Adrenal gland (tissue), 5 donors: Measurements from ENCODE around the gene MANEA.

ENCODE experiments used
- CTCF ChIP-seq, 6 experiments: fragments of 450-650 bp in 4 of 6; fragments of 200-600 bp in 2 of 6; sonication (generic) in 1 of 6; IDR thresholded peaks; 1 replicate in 5 of 6; 2 replicates in 1 of 6; pipeline versions ENCODE4 v1.5.1 to v1.8.0; 2016 to 2021; ENCODE audit warnings: antibody characterized with exemption in 6 of 6, mild to moderate bottlenecking in 2 of 6, moderate library complexity in 1 of 6
- POLR2A ChIP-seq, 2 donors: fragments of 450-650 bp; IDR thresholded peaks; one replicate each; pipeline ENCODE4 v1.6.1; 2017; ENCODE audit warnings: antibody characterized with exemption in 2 of 2, mild to moderate bottlenecking in 2 of 2, moderate library complexity in 1 of 2
- donor health status: DM: no; HTN: no; CAD: no.

DNA sequence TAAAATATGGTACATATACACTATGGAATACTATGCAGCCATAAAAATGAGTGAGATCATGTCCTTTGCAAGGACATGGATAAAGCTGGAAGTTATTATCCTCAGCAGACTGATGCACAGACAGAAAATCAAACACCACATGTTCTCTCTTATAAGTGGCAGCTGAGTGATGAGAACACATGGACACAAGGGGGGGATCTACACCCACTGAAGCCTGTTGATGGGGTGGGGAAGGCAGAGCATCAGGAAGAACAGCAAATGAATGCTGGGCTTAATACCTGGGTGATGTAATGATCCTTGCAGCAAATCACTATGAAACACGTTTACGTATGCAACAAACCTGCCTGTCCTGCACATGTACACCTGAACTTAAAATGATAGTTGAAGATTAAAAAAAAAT, 71.3 kb downstream of the MANEA start:
- TF ChIP-seq CTCF (IDR thresholded peaks at IDR 0.05): no peak
- TF ChIP-seq POLR2A (IDR thresholded peaks at IDR 0.05): no peak
